HG03342 (cell line): ENCODE results near the gene DHRS7B.

Source experiments
- ATAC-seq: cut with Tn5 transposase; IDR thresholded peaks from one replicate; pipeline ENCODE4 v1.9.1; 2021; ENCODE audit warnings: mild to moderate bottlenecking, moderate library complexity; ENCODE audit not compliant: unreplicated experiment

Gene DHRS7B

GRCh38 chr17:21149621-21150020, 22.9 kb downstream of the DHRS7B start:
- no peak for ATAC-seq

- ATAC-seq, result no peak
These were observed 26.0 kb downstream of the DHRS7B start for GRCh38 chr17:21152731-21153130.

- ATAC-seq, result no peak
These were observed 31.0 kb downstream of the DHRS7B start for GRCh38 chr17:21157586-21158370.

GRCh38 chr17:21160401-21160800, 33.6 kb downstream of the DHRS7B start:
- no peak for ATAC-seq

- no peak for ATAC-seq
These were observed 35.0 kb downstream of the DHRS7B start for GRCh38 chr17:21161498-21162393.

- no peak for ATAC-seq
These were observed 35.6 kb downstream of the DHRS7B start for GRCh38 chr17:21162394-21162775.

GRCh38 chr17:21163101-21163500, 36.3 kb downstream of the DHRS7B start:
- no peak for ATAC-seq

GRCh38 chr17:21164216-21164615, 37.5 kb downstream of the DHRS7B start:
- no peak for ATAC-seq

- no peak for ATAC-seq
These were observed 37.9 kb downstream of the DHRS7B start for GRCh38 chr17:21164620-21165019.

GRCh38 chr17:21165922-21166594, 39.3 kb downstream of the DHRS7B start:
- ATAC-seq, result no peak

- no peak for ATAC-seq
These were observed 39.9 kb downstream of the DHRS7B start for GRCh38 chr17:21166595-21167210.

- no peak for ATAC-seq
These were observed 40.5 kb downstream of the DHRS7B start for GRCh38 chr17:21167303-21167702.

- no peak for ATAC-seq
These were observed 41.7 kb downstream of the DHRS7B start for GRCh38 chr17:21168555-21168865.

GRCh38 chr17:21169496-21169895, 42.7 kb downstream of the DHRS7B start:
- ATAC-seq, result no peak

- no peak for ATAC-seq
These were observed 44.0 kb downstream of the DHRS7B start for GRCh38 chr17:21170809-21171208.

- ATAC-seq, result peak; percentile 65
These were observed 44.7 kb downstream of the DHRS7B start for GRCh38 chr17:21171309-21171922.

- ATAC-seq, result no peak
These were observed 45.3 kb downstream of the DHRS7B start for GRCh38 chr17:21171970-21172510.

- ATAC-seq, result no peak
These were observed 46.1 kb downstream of the DHRS7B start for GRCh38 chr17:21172846-21173245.

- ATAC-seq, result no peak
These were observed 46.8 kb downstream of the DHRS7B start for GRCh38 chr17:21173543-21173942.

GRCh38 chr17:21174186-21174585, 47.4 kb downstream of the DHRS7B start:
- ATAC-seq, result no peak
